Omental fat pad (tissue), 4 donors: ENCODE measurements around the gene CYB561D1. TPM values are rescaled to one million over a fixed set of nuclear protein-coding genes. Genes with fewer than 3 reads are reported as not detected.

Source experiments
- ATAC-seq: fragments of 150-250 bp; one replicate; pipeline ENCODE4 v1.9.1; 2016; ENCODE audit warnings: mild to moderate bottlenecking, moderate library complexity; ENCODE audit not compliant: low FRiP score
- DNase-seq: peaks from one replicate; pipeline ENCODE4 v3.0.0-alpha.2; 2019; ENCODE audit warnings: low spot score
- total RNA-seq, 4 donors: library from RNA; depleted of rRNA; stranded (reverse); fragments of >200 nt; gene quantifications; one replicate each; pipeline ENCODE4 v1.1.0, GENCODE V29; 2016
- TF ChIP-seq, protein P1 (sequence below), 3 donors: fragments of 450-650 bp; IDR thresholded peaks; one replicate each; pipeline ENCODE4 v1.5.1; 2016 to 2017; ENCODE audit warnings: antibody characterized with exemption in 3 of 3, mild to moderate bottlenecking in 3 of 3, moderate library complexity in 2 of 3

Gene CYB561D1
- total RNA-seq, 4 donors from 2014 or later, result 6.1 to 12.0 (median 8.4) TPM

DNA sequence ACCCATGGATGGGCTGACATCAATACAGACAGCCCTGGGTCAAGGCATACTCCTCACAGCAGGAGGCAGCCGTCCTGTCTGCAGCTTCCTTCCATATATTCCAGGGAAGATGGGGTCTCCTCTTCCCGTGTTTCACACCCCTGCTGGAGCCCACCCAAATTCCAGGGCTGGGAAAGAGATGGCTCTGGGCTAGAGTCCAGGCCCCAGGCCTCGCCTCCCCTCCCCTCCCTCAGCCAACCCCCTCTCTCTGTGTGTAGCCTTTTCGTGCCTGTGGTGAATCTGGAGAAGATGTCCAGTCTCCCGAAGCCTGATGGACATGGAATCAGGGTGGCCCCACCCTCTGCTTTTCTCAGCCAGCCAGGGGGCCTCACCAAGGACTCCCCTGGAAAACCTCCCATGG lies 6.6 kb upstream of the CYB561D1 start:
- no peak for ATAC-seq
- DNase-seq, result no peak
- TF ChIP-seq, protein P1, sequence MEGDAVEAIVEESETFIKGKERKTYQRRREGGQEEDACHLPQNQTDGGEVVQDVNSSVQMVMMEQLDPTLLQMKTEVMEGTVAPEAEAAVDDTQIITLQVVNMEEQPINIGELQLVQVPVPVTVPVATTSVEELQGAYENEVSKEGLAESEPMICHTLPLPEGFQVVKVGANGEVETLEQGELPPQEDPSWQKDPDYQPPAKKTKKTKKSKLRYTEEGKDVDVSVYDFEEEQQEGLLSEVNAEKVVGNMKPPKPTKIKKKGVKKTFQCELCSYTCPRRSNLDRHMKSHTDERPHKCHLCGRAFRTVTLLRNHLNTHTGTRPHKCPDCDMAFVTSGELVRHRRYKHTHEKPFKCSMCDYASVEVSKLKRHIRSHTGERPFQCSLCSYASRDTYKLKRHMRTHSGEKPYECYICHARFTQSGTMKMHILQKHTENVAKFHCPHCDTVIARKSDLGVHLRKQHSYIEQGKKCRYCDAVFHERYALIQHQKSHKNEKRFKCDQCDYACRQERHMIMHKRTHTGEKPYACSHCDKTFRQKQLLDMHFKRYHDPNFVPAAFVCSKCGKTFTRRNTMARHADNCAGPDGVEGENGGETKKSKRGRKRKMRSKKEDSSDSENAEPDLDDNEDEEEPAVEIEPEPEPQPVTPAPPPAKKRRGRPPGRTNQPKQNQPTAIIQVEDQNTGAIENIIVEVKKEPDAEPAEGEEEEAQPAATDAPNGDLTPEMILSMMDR (IDR thresholded peaks at IDR 0.05), result no peak

DNA sequence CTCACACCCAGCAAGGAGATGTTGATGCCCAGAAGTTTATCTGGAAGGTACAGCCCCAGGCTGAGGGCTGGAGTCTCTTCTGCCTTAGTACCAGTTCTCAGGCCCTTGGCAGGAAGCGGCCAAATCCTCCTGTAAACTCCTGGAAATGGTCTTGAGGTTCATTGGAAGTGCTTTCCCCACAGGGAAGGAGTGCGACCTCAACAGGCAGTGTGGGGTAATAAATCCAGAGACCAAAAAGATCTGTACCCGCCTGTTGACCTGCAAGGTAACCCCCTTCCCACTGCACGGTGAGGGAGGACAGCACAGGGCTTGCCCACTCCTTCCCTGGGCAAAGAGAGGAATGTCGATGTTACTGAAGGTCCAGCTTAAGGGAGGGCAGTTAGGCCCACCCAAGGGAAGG lies 5.7 kb upstream of the CYB561D1 start:
- TF ChIP-seq, protein P1 (IDR thresholded peaks at IDR 0.05), result no peak
- no peak for ATAC-seq
- no peak for DNase-seq

DNA sequence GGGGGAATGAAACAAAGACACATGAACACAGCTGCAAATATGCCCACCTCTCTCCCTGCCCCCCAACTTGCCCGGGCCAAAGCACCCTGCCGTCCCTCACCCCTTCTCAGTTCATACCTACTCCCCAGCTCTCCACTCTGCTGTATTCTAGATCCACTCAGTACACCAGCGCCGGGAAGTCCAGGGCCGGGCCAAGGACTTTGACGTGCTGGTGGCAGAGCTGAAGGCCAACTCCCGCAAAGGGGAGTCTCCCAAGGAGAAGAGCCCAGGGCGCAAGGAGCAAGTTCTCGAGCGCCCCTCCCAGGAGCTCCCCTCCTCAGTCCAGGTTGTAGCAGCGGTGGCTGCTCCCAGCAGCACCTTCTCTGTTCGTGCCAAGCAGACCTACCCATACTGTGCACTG lies 5.2 kb upstream of the CYB561D1 start:
- DNase-seq (no peak), ATAC-seq (no peak)
- TF ChIP-seq, protein P1 (IDR thresholded peaks at IDR 0.05), result no peak

DNA sequence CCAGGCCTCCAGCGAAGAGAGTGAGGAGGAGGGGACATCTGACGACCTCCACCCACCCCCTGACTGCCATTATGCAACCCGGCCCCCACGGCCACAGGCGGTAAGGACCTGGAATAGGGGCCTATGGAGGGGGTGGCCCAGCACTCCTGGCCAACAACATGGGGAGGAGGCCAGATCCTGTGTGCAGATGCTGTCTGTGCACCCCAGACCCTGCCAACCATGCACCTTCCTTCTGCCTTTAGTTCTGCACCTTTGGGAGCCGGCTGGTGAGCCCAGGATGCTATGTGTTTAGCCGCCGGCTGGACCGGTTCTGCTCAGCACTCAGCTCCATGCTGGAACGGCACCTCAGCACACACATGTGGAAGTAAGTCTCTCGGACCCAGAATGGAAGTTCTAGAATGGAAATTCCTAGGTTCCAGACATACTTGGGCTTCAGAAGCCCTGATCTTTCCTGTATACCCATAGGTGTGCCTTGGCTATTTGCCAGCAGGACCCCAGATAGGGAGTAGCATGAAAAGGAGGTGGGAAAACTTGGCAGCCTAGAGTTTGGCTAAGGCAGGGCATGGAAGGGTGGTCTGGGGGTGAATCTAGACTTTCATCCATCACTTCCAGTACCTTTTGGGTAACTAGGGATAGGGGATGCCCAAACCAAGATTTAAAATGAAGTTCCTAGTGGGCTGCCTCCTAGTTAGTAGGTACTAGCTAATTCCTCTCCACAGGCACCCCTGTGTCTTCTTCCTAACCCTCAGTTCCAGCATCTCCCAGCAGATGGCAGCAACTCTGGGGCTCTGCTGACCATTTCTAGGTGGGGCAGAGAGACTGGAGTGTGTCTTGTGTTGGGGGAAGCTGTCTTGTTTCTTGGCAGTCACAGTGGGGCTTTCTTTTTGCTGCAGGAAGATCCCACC lies 3.6 kb upstream of the CYB561D1 start:
- DNase-seq (peak; percentile 68), ATAC-seq (peak; percentile 56)
- TF ChIP-seq, protein P1 (IDR thresholded peaks at IDR 0.05), result no peak

DNA sequence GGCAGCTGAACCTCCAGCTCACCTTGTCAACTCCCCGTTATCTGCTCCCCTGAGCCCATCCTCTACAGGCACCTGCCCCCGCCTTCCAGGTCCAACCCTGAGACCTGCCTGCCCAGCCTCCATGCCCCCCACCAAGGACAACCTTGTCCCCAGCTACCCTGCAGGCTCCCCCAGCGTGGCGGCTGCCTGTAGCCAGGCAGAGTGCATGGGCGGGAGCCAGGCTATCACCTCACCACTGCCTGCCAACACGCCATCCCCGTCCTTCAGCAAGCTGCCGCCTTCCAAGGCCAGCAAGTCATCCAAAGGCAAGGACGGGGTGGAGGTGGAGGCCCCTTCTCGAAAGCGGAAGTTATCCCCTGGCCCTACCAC lies 3.0 kb upstream of the CYB561D1 start:
- ATAC-seq (no peak), DNase-seq (no peak)
- TF ChIP-seq, protein P1 (IDR thresholded peaks at IDR 0.05), result no peak

DNA sequence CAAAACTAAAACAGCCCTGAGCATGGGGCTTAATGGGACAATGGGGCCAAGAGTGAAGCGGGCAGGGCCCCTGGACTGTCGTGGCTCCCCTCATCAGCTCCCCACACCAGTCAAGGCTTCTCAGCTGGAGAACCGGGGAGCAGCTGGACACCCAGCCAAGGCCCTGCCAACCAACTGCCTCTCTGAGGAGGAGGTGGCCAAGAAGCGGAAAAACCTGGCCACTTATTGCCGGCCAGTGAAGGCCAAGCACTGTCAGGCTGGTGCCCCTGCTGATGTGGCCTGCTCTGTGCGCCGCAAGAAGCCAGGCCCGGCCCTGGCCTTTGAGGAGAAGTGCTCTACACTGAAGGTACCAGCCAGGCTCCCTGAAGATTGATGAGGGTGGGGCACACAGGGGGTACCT lies 2.5 kb upstream of the CYB561D1 start:
- TF ChIP-seq, protein P1 (IDR thresholded peaks at IDR 0.05), result no peak
- ATAC-seq, result no peak
- DNase-seq, result no peak

DNA sequence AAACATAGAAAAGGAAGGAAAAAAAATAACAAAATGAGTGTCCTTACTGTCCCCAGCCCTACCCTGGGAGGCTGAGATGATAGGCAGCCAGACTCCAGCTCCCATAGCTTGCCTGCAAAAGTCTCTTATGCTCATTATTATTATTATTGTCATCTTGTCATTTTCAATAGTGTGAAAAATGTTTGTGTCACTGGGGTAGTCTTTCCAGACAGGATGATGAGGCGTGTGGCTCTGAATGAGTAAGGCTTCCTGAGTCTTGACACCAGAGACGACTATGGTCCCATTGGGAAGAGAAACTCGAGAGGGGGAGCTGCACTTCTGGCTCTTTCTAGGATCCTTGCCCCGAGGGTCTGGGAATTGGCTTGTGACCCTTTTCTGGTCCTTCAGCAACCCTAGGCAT lies 1.1 kb upstream of the CYB561D1 start:
- TF ChIP-seq, protein P1 (IDR thresholded peaks at IDR 0.05), result no peak
- DNase-seq (no peak), ATAC-seq (no peak)
